ENCODE measurements around the gene RCAN2.

RCAN2 gene

GRCh38 chr6:46509063-46509462, 17.8 kb upstream of the RCAN2 start:
- no peak for DNase-seq (ENCODE audit: low read depth)
- H3K4me3 ChIP-seq (ENCODE audit: low read depth, low read length) = no peak overlapping the region
- no peak for TF ChIP-seq CTCF (IDR thresholded peaks at IDR 0.05; ENCODE audit: control insufficient read depth, extremely low read depth, insufficient read depth)

DNA sequence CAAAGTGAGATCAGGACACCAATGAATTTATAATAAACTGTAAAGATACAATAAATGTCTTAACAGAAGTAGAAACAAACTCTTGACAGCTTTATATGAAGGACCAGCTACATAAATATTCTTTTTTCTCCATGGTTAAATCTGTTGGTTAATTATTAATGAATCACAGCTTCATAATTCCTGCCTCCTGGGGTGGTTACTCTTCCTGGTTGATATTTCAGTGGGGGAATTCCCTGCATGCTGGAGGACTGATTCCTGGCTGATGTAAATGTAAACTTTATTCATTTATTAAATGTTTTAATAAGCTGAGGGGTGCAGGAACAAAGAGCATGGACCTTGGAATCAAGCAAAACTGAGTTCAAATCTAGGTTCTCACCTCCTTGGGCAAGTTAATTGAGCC, 16.2 kb upstream of the RCAN2 start:
- TF ChIP-seq CTCF (IDR thresholded peaks at IDR 0.05; ENCODE audit: control insufficient read depth, extremely low read depth, insufficient read depth) = no peak
- no peak for DNase-seq (ENCODE audit: low read depth)
- H3K4me3 ChIP-seq (ENCODE audit: low read depth, low read length) = no peak overlapping the region

GRCh38 chr6:46505693-46506512, 14.7 kb upstream of the RCAN2 start:
- no peak overlapping the region for H3K4me3 ChIP-seq (ENCODE audit: low read depth, low read length)
- TF ChIP-seq CTCF (IDR thresholded peaks at IDR 0.05; ENCODE audit: control insufficient read depth, extremely low read depth, insufficient read depth) = no peak
- no peak for DNase-seq (ENCODE audit: low read depth)

DNA sequence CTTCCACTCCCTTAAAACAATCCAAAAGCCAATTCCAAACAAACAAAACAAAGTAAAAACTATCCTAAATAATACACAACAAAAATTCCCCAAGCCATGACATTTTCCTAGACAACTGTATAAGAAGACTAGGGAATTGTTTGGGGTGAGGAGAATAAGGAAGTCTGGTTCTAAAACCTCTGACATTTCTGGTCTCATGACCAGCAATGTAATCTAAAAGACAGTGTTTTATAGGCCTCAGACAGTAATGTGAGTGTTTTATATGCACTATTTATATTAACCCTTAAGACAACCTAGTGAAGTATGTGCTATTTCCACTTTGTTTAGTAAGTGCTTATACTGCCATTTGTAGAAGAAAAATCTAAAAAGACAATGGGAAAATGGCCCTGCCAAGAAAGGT, 13.0 kb upstream of the RCAN2 start:
- no peak for DNase-seq (ENCODE audit: low read depth)
- TF ChIP-seq CTCF (IDR thresholded peaks at IDR 0.05; ENCODE audit: control insufficient read depth, extremely low read depth, insufficient read depth) = no peak
- H3K4me3 ChIP-seq (ENCODE audit: low read depth, low read length) = no peak overlapping the region

DNA sequence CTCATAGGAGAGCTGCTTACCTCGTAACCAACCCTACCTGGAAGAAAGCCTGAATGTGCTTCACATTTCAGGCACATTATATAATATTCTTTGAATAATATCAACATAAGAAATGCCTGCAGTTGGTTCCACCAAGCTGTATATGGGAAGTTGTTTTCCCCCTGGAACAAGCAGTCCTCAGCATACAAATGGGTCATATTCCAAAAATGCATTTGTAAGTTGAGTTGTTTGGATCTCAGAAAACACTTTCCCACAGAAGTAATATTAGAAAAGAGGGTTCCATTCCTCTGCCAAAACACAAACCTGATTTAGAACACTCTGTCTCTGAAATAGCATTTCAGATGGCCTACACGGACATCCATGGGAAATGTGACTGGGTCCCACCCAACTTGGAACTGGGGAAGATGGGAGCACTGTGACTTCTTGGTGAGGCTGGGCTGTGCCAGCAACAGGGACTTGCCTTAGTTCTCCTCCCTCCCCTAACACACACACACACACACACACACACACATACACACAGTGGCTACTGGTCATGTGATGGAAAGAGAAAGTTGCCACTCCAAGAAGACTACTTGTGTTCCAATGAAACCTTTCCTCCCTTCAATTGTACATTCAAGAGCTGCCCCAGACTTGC, 11.4 kb upstream of the RCAN2 start:
- no peak for TF ChIP-seq CTCF (IDR thresholded peaks at IDR 0.05; ENCODE audit: control insufficient read depth, extremely low read depth, insufficient read depth)
- DNase-seq (ENCODE audit: low read depth) = no peak
- no peak overlapping the region for H3K4me3 ChIP-seq (ENCODE audit: low read depth, low read length)

DNA sequence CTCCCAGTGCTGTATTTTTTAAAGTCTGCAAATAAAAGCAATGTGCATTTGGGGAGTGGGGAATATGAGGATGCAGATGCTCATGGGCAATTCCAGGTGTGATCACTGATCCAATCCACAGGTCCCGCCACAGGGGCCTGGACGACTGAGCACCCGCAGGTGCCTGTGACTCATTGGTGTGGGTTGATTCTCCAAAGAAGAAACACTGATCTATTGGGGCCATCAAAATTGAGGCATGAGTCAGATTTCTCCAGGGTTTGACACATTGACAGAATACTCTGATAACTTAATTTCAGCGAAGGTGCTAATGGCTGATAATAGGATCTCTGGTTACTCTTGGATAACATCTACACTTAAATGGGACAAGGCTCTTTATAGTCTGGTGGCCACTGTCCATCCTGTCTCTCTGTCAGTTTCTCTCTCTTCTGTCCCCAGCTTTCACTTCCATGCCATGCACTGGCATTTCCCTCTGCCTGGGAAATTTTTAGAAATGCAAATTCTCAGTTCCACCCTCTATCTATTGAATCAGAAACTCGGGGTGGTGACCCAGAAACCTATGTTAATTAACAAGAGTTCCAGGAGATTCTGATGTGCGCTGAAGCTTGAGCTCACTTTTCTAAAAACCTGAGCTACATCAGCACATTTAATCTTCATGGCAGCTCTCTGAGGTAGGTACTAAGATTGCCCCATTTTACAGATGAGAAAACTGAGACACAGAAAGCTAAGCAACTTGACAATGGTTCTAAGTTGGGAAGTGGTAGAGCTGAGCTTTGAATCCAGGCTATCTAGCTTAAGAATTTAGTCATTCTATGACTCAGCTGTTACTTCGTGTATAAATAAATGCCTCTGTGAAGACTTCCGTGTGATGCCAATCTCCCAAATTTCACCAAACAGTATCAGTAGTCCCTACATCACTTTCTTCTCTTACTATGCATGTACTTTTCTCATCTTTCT, 10.2 kb upstream of the RCAN2 start:
- no peak overlapping the region for H3K4me3 ChIP-seq (ENCODE audit: low read depth, low read length)
- TF ChIP-seq CTCF (IDR thresholded peaks at IDR 0.05; ENCODE audit: control insufficient read depth, extremely low read depth, insufficient read depth) = no peak
- DNase-seq (ENCODE audit: low read depth) = no peak
